ENCODE results near the gene KIF1A.

DNA sequence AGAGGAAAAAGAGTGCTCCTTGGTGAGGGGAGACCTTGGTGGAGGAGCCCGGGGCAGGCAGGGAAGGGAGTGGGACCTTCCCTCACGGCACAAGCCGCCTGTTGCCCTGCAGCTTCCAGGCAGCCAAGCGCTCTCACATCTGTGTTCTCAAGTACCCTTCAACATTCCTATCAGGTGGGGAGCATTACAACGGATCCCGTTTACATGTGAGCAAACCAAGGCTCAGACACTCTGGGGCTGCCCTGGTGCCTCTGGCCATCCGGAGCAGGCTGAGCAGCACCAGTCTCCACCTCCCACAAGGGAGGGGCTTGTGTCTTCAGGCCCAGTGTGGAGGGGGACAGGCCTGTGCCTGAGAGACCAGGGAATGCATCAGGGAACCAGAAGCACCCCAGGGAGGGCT lies 70.5 kb downstream of the KIF1A start:
- TF ChIP-seq EZH2 (IDR thresholded peaks at IDR 0.05; ENCODE audit: low read length): no peak
- TF ChIP-seq, protein P1, sequence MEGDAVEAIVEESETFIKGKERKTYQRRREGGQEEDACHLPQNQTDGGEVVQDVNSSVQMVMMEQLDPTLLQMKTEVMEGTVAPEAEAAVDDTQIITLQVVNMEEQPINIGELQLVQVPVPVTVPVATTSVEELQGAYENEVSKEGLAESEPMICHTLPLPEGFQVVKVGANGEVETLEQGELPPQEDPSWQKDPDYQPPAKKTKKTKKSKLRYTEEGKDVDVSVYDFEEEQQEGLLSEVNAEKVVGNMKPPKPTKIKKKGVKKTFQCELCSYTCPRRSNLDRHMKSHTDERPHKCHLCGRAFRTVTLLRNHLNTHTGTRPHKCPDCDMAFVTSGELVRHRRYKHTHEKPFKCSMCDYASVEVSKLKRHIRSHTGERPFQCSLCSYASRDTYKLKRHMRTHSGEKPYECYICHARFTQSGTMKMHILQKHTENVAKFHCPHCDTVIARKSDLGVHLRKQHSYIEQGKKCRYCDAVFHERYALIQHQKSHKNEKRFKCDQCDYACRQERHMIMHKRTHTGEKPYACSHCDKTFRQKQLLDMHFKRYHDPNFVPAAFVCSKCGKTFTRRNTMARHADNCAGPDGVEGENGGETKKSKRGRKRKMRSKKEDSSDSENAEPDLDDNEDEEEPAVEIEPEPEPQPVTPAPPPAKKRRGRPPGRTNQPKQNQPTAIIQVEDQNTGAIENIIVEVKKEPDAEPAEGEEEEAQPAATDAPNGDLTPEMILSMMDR (optimal IDR thresholded peaks at IDR 0.05 in 1 of 3, IDR thresholded peaks at IDR 0.05 in 1 of 3, conservative IDR thresholded peaks at IDR 0.05 in 1 of 3; ENCODE audit: extremely low read depth in 1 of 3, insufficient read depth in 2 of 3, low read length in 3 of 3): no peak
